ENCODE data around the gene P2RX4. TPM values are rescaled to one million over a fixed set of nuclear protein-coding genes. Genes with fewer than 3 reads are reported as not detected.

Gene P2RX4
- total and polyA plus RNA-seq, 2 of the 13 experiments (the other 11 are each of a cell fraction or from before 2014, with no cell fraction given), result 13.8 to 30.8 TPM

GRCh38 chr12:121209624-121210572 lies at the start of gene P2RX4 (continued):
- TF ChIP-seq MTA1 (CRISPR knock-in tag; IDR thresholded peaks at IDR 0.05; ENCODE audit: borderline replicate concordance), result peak; percentile 61; the same call in 1 of the 2 replicates
- TF ChIP-seq ZNF678 (CRISPR knock-in tag; IDR thresholded peaks at IDR 0.05), result no peak
- TF ChIP-seq ZFP36 (IDR thresholded peaks at IDR 0.05; ENCODE audit: borderline replicate concordance, low read depth, low read length, partially characterized antibody), result no peak
- no peak for TF ChIP-seq ARNTL (CRISPR knock-in tag; IDR thresholded peaks at IDR 0.05)
- TF ChIP-seq ZNF780A (CRISPR knock-in tag; IDR thresholded peaks at IDR 0.05), result no peak
- TF ChIP-seq SYNCRIP (IDR thresholded peaks at IDR 0.05; ENCODE audit: insufficient read depth, low read depth, low read length), result no peak
- TF ChIP-seq PBX2 (CRISPR knock-in tag; IDR thresholded peaks at IDR 0.05), result no peak
- TF ChIP-seq ETS1 (CRISPR knock-in tag; IDR thresholded peaks at IDR 0.05), result no peak
- peak; percentile 52; the same call in 1 of the 2 replicates for TF ChIP-seq ZBTB39 (CRISPR knock-in tag; IDR thresholded peaks at IDR 0.05)
- peak; percentile 78; the same call in 1 of the 2 replicates for TF ChIP-seq ZNF224 (CRISPR knock-in tag; IDR thresholded peaks at IDR 0.05)
- peak; percentile 73 for TF ChIP-seq ZNF768 (CRISPR knock-in tag; IDR thresholded peaks at IDR 0.05)
- no peak for TF ChIP-seq PAF1 (CRISPR knock-in tag; IDR thresholded peaks at IDR 0.05)
- TF ChIP-seq ZNF775 (CRISPR knock-in tag; IDR thresholded peaks at IDR 0.05; ENCODE audit: borderline replicate concordance), result no peak
- TF ChIP-seq CCDC6 (CRISPR knock-in tag; IDR thresholded peaks at IDR 0.05), result peak; percentile 74; the same call in 1 of the 2 replicates
- no peak for TF ChIP-seq JUN (CRISPR knock-in tag; IDR thresholded peaks at IDR 0.05)
- no peak for TF ChIP-seq AKNA (CRISPR knock-in tag; IDR thresholded peaks at IDR 0.05; ENCODE audit: borderline replicate concordance)
- TF ChIP-seq ZNF138 (CRISPR knock-in tag; IDR thresholded peaks at IDR 0.05; ENCODE audit: low read depth), result peak; percentile 91; the same call in 1 of the 2 replicates
- no peak for TF ChIP-seq FOSL1 (CRISPR knock-in tag; IDR thresholded peaks at IDR 0.05; ENCODE audit: borderline replicate concordance)
- TF ChIP-seq SMAD9 (CRISPR knock-in tag; IDR thresholded peaks at IDR 0.05), result 0 out of 2 replicates have a peak, but pooled peaks have one; percentile 49
